Left cardiac atrium (tissue), 4 donors: Measurements from ENCODE around the gene ANKRD53. TPM values are rescaled to one million over a fixed set of nuclear protein-coding genes. Genes with fewer than 3 reads are reported as not detected.
A peak's percentile ranks its signal among the peaks of the same experiment; 100 is the strongest.

Experiments used
- ATAC-seq, 2 donors: fragments of 200-7000 bp; cut with Tn5 transposase; one replicate each; pipeline ENCODE4 v1.9.1; 2020; ENCODE audit warnings: mild to moderate bottlenecking in 2 of 2, moderate library complexity in 2 of 2
- DNase-seq: peaks from one replicate; pipeline ENCODE4 v3.0.0-alpha.2; 2020
- intact Hi-C, 2 donors: fragments of 100-400 bp; cut with DNase I; formaldehyde crosslinking; loops; one replicate each; pipeline versions ENCODE4 v1.14.1 to v1.15.1; 2022 to 2023
- total RNA-seq, 2 donors: library from RNA; stranded (reverse); fragmentation: NEBNext Ultra II Directional; extraction: Animal tissue kit (Norgen Biotek cat#: 25700); gene quantifications; one replicate each; pipeline ENCODE4 v1.2.1, GENCODE V29; 2021
- donor health status: DM: no; HTN: yes; CAD: no.
- donor health status: DM: no; HTN: yes; CAD: no; lungs with severe emphysema.
- donor health status: DM: yes; HTN: yes; CAD: no.
- donor health status: Dilated cardiomyopathy.

The ANKRD53 gene
- total RNA-seq, 2 donors from 2014 or later, result 1.8 to 2.3 TPM

GRCh38 chr2:70942396-70943204, 35.8 kb upstream of the ANKRD53 start:
- intact Hi-C loops, result loop anchor here in 1 of 2 donors (10.0 kb wide), 1 partner anchor 288 kb away; no protein-coding TSS in a partner anchor
- ATAC-seq (no peak), DNase-seq (no peak)

DNA sequence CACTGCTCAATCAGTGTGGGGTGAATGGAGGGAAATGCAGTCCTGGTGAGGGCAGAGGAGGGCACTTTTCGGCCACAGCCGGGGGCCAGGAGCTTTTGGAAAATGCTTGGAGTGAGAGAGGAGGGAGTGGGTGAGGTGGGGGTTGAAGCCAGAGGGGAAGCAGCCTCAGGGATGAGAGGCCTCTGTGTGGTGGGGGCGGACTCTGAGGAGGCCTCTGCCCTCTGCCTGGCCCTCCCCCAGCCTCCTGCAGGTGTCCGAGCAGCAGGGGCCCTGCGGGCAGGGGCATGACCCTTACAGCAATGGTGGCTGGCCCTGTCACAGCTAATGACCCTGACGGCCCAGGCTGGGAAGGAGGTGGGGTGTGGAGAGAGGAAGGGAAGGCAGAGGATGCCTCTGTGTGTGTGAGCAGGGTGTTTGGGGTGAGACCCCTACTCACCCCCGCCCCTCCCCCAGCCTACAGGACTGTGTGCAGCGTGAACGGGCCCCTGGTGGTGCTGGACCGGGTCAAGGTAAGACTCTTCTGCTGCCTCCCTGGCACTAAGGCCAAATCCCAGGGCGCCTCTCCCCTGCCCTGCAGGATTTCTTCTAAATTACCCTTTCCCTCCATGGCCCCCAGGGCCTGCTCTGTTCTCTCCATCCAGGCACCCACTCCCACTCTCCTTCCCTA, 35.1 kb upstream of the ANKRD53 start:
- intact Hi-C loops, result loop anchor here in 1 of 2 donors (10.0 kb wide), 1 partner anchor 289 kb away; no protein-coding TSS in a partner anchor

GRCh38 chr2:70944111-70944690, 34.2 kb upstream of the ANKRD53 start:
- DNase-seq, result no peak
- intact Hi-C loops, result loop anchor here in 1 of 2 donors (10.0 kb wide), 1 partner anchor 289 kb away; no protein-coding TSS in a partner anchor
- ATAC-seq, result no peak

More for the DNA sequence above, 35.1 kb upstream of the ANKRD53 start:
- no peak for DNase-seq
- no peak for ATAC-seq

DNA sequence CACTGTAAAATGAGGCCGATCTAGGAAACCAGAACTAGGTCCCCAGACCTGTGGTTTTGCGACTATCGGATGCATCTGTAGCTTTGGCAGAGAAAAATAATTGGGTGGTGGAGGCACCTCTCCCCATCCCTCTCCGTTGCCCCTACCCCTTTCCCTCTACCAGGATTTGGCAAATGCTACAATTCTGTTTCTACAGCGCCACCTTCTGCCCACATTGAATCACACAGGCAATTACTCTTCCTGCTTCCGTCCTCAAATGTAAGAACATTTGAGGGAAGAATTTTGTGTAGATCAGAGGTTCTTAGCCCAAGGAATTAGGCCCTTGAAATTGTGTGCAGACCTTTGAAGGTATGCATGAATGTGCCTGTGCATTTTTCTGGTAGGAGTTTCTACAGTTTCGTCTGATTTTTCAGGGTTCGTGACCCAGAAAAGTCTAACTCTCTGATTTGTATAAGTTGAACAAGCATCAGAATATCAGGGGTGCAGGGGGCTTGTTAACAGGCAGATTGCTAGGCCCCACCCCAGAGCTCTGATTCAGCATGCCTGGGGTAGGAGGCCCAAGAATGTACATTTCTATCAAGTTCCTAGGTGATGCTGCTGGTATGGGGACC, 31.5 kb upstream of the ANKRD53 start:
- intact Hi-C loops, result loop anchor here (2.0 to 10.0 kb wide), 4 partner anchors 76 to 292 kb away; no protein-coding TSS in a partner anchor
- ATAC-seq (peak in 1 of 2 donors; percentile 28), DNase-seq (peak; percentile 56)

DNA sequence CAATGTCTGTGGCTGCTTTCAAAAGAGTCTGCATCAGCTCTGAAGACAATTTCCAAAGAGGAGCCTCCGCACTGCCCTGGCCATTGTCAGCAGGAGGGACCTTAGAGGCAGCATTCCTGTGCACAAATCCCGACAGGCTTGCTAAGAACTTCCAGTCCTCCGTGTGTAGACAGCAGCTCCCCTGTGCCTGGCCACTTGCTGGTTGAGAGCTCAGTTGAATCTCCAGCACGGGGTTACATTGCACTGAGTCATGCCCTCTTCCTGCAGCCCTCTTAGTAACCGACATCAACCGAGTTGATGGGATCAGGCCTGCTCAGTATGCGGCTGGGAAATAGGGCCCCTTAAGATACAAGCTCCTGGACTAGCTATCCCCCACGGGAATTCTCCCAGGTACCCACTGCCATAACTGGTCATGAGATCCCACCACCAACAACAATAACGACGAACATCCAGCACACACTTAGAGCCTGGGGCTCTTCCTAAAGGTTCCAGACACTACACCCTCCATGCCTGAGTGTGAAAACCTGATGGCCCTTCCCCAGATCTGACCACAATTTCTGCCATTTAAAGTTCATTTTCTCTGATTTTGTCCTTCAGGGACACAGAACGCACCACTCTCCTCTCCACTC, 30.8 kb upstream of the ANKRD53 start:
- DNase-seq (no peak), ATAC-seq (peak in 1 of 2 donors; percentile 27)
- intact Hi-C loops, result loop anchor here (2.0 to 10.0 kb wide), 5 partner anchors 77 to 293 kb away; no protein-coding TSS in a partner anchor

- DNase-seq (peak; percentile 85), ATAC-seq (peak; percentile 95 to 96)
- intact Hi-C loops, result loop anchor here (2.0 to 10.0 kb wide), 4 partner anchors 86 to 294 kb away; no protein-coding TSS in a partner anchor
Measured at GRCh38 chr2:70948337-70949003, 30.0 kb upstream of the ANKRD53 start.

- no peak for DNase-seq
- intact Hi-C loops, result loop anchor here (2.0 to 10.0 kb wide), 4 partner anchors 86 to 294 kb away; no protein-coding TSS in a partner anchor
Measured at GRCh38 chr2:70949086-70949485, 29.3 kb upstream of the ANKRD53 start.

GRCh38 chr2:70954886-70955285, 23.5 kb upstream of the ANKRD53 start:
- DNase-seq (no peak), ATAC-seq (no peak)
- intact Hi-C loops, result no loop called here

More at GRCh38 chr2:70949086-70949485, 29.3 kb upstream of the ANKRD53 start:
- no peak for ATAC-seq

GRCh38 chr2:70956141-70956540, 22.3 kb upstream of the ANKRD53 start:
- no peak for DNase-seq
- no peak for ATAC-seq
- intact Hi-C loops, result no loop called here

GRCh38 chr2:70957798-70958197, 20.6 kb upstream of the ANKRD53 start:
- DNase-seq (no peak), ATAC-seq (no peak)
- intact Hi-C loops, result no loop called here

DNA sequence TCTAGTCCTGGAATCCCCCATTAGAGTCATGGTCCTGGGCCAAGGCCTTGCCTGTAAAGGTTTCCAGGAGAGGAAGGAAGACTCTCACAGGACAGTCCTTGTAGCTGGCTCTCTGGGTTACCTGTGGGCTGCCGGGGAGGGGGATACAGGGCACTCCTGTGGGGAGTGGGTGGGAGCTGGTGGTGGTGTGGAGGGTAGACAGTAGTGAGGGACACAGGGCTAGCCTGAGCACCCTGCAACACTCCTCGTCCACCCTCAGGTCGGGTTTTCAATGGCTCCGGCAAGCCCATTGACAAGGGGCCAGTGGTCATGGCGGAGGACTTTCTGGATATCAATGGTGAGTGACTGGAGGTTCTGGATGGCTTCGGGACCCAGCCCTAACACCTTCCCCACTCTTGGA, 19.7 kb upstream of the ANKRD53 start:
- intact Hi-C loops, result no loop called here
- ATAC-seq (no peak), DNase-seq (no peak)

- intact Hi-C loops, result no loop called here
- DNase-seq, result no peak
- ATAC-seq, result no peak
Measured at GRCh38 chr2:70959271-70959761, 19.1 kb upstream of the ANKRD53 start.

GRCh38 chr2:70959851-70960832, 18.3 kb upstream of the ANKRD53 start:
- DNase-seq, result no peak
- intact Hi-C loops, result no loop called here
- ATAC-seq, result no peak

GRCh38 chr2:70960833-70961647, 17.4 kb upstream of the ANKRD53 start:
- intact Hi-C loops, result no loop called here
- peak in 1 of 2 donors; percentile 36 for ATAC-seq
- no peak for DNase-seq

- intact Hi-C loops, result no loop called here
- ATAC-seq (no peak), DNase-seq (no peak)
Measured at GRCh38 chr2:70961648-70961994, 16.8 kb upstream of the ANKRD53 start.

DNA sequence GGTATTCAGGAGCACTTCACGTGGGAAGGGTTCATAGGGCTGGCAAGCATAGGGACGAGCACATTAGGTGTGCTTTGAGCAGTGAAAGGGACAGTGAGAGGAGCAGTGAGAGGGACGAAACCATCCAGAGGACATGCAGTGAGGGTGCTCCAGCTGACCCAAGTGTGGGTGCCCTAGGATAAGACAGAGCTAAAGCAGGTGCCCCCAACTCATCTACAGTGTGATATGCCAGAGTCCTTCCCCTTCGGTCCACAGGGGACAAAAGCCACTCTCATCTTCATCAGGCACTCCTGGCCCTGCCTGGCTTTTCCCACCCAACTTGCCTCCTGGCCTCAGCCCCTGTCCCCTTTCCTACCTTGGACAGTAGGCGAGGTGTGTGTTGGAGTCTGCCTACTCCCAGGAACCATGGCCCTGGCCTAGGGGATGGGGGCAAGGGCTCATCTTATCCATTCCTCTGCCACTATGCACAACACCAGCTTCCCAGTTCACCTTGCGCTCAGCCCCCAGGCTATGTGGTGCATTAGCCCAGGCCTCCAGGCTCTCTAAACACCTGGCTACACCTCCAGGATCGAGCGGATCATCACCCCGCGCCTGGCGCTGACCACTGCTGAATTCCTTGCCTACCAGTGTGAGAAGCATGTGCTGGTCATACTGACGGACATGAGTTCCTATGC, 16.1 kb upstream of the ANKRD53 start:
- ATAC-seq (no peak), DNase-seq (no peak)
- intact Hi-C loops, result no loop called here
